ENCODE results near the gene DAAM1.
A peak's percentile ranks its signal among the peaks of the same experiment; 100 is the strongest.

DAAM1 gene

GRCh38 chr14:59150990-59151389 lies 37.5 kb upstream of the DAAM1 start:
- no peak for DNase-seq (ENCODE audit: low read depth)
- no peak for TF ChIP-seq CTCF (IDR thresholded peaks at IDR 0.05; ENCODE audit: low read length, missing control alignments)
- no peak overlapping the region for H3K4me3 ChIP-seq (replicated peaks; ENCODE audit: low read depth, low read length)

- TF ChIP-seq CTCF (IDR thresholded peaks at IDR 0.05; ENCODE audit: low read length, missing control alignments): no peak
- DNase-seq (ENCODE audit: low read depth): peak; percentile 17
- no peak overlapping the region for H3K4me3 ChIP-seq (replicated peaks; ENCODE audit: low read depth, low read length)
Observed at GRCh38 chr14:59154373-59154772, 34.1 kb upstream of the DAAM1 start.

- no peak for TF ChIP-seq CTCF (IDR thresholded peaks at IDR 0.05; ENCODE audit: low read length, missing control alignments)
- H3K4me3 ChIP-seq (replicated peaks; ENCODE audit: low read depth, low read length): no peak overlapping the region
- DNase-seq (ENCODE audit: low read depth): peak; percentile 10
Observed at GRCh38 chr14:59155886-59156285, 32.6 kb upstream of the DAAM1 start.

- no peak overlapping the region for H3K4me3 ChIP-seq (replicated peaks; ENCODE audit: low read depth, low read length)
- DNase-seq (ENCODE audit: low read depth): no peak
- no peak for TF ChIP-seq CTCF (IDR thresholded peaks at IDR 0.05; ENCODE audit: low read length, missing control alignments)
Observed at GRCh38 chr14:59159169-59159568, 29.3 kb upstream of the DAAM1 start.

- no peak for TF ChIP-seq CTCF (IDR thresholded peaks at IDR 0.05; ENCODE audit: low read length, missing control alignments)
- no peak for DNase-seq (ENCODE audit: low read depth)
- H3K4me3 ChIP-seq (replicated peaks; ENCODE audit: low read depth, low read length): no peak overlapping the region
Observed at GRCh38 chr14:59160506-59160905, 28.0 kb upstream of the DAAM1 start.

- peak overlapping the region; percentile 3 for H3K4me3 ChIP-seq (replicated peaks; ENCODE audit: low read depth, low read length)
- TF ChIP-seq CTCF (IDR thresholded peaks at IDR 0.05; ENCODE audit: low read length, missing control alignments): no peak
- DNase-seq (ENCODE audit: low read depth): peak; percentile 95
Observed at GRCh38 chr14:59161561-59162175, 26.8 kb upstream of the DAAM1 start.

GRCh38 chr14:59166258-59166657 lies 22.2 kb upstream of the DAAM1 start:
- H3K4me3 ChIP-seq (replicated peaks; ENCODE audit: low read depth, low read length): no peak overlapping the region
- DNase-seq (ENCODE audit: low read depth): no peak
- TF ChIP-seq CTCF (IDR thresholded peaks at IDR 0.05; ENCODE audit: low read length, missing control alignments): no peak

Data from fibroblast of pulmonary artery (primary cell).